Thoracic aorta (tissue), 2 donors: ENCODE data around the gene SLC1A1. TPM values are rescaled to one million over a fixed set of nuclear protein-coding genes. Genes with fewer than 3 reads are reported as not detected.
A peak's percentile ranks its signal among the peaks of the same experiment; 100 is the strongest.

ENCODE experiments used
- ATAC-seq: fragments of 150-250 bp; one replicate; pipeline ENCODE4 v1.8.0; 2017; ENCODE audit warnings: low read depth; ENCODE audit not compliant: insufficient number of reproducible peaks, low FRiP score
- DNase-seq: peaks from one replicate; pipeline ENCODE4 v3.0.0-alpha.2; 2020; ENCODE audit warnings: low spot score
- H3K27ac ChIP-seq, 2 donors: fragments of 200-600 bp; sonication (generic); 1 replicate in 1 of 2; 2 replicates in 1 of 2; pipeline ENCODE4 v1.5.1; 2016; ENCODE audit warnings: mild to moderate bottlenecking in 2 of 2, moderate library complexity in 2 of 2
- H3K27me3 ChIP-seq: fragments of 200-600 bp; sonication (generic); replicated peaks from 2 replicates; pipeline ENCODE4 v1.6.0; 2016; ENCODE audit warnings: mild to moderate bottlenecking; ENCODE audit not compliant: insufficient read depth
- H3K36me3 ChIP-seq: fragments of 200-600 bp; sonication (generic); one replicate; pipeline ENCODE4 v1.5.1; 2016
- H3K4me1 ChIP-seq, 2 donors: fragments of 200-600 bp; sonication (generic); 1 replicate in 1 of 2; 2 replicates in 1 of 2; pipeline versions ENCODE4 v1.5.1 to v1.6.0; 2016; ENCODE audit warnings: low read depth in 2 of 2, mild to moderate bottlenecking in 1 of 2; ENCODE audit not compliant: control insufficient read depth in 1 of 2
- H3K4me3 ChIP-seq: fragments of 200-600 bp; sonication (generic); 2 replicates; pipeline ENCODE4 v1.5.1; 2016; ENCODE audit warnings: mild to moderate bottlenecking
- H3K9me3 ChIP-seq: fragments of 200-600 bp; sonication (generic); 2 replicates; pipeline ENCODE4 v1.5.1; 2016
- total RNA-seq, 2 donors: library from RNA; depleted of rRNA; stranded (reverse); fragments of >200 nt; gene quantifications; one replicate each; pipeline versions ENCODE4 v1.1.0 to v1.2.3, GENCODE V29; 2016
- TF ChIP-seq, protein P1 (sequence below): fragments of 200-600 bp; sonication (generic); IDR thresholded peaks from one replicate; pipeline ENCODE4 v1.5.1; 2019; ENCODE audit warnings: antibody characterized with exemption

Gene SLC1A1
- total RNA-seq, 2 donors from 2014 or later = 3.7 to 7.3 TPM

DNA sequence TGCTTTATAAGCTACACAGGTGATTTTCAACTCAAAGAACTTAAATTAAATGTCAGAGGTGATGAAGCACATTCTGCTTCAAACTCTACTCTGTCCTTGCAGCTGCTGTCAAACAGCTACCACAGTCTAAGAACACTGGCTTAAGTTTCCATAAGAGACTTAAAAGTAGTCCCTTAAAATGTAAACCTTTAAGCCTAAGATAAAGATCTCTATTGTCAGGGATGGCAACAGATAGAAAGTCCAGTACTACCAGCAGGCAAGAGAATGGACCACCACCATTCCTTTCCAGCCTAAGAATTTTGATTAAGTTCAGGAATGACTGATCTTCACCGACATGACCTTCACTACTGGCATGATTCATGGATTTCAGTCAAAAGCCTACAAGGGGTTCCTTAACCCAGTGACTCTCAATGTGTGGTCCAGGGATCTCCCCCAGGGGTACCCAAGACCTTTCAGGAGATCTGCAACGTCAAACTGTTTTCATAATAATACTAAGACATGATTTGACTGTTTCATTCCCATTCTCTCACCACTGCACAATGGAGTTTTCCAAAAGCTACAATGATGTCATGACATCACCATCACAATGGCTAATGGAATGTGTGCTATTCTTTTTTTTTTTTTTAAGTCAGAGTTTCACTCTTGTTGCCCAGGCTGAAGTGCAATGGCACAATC, 130.8 kb downstream of the SLC1A1 start:
- TF ChIP-seq, protein P1, sequence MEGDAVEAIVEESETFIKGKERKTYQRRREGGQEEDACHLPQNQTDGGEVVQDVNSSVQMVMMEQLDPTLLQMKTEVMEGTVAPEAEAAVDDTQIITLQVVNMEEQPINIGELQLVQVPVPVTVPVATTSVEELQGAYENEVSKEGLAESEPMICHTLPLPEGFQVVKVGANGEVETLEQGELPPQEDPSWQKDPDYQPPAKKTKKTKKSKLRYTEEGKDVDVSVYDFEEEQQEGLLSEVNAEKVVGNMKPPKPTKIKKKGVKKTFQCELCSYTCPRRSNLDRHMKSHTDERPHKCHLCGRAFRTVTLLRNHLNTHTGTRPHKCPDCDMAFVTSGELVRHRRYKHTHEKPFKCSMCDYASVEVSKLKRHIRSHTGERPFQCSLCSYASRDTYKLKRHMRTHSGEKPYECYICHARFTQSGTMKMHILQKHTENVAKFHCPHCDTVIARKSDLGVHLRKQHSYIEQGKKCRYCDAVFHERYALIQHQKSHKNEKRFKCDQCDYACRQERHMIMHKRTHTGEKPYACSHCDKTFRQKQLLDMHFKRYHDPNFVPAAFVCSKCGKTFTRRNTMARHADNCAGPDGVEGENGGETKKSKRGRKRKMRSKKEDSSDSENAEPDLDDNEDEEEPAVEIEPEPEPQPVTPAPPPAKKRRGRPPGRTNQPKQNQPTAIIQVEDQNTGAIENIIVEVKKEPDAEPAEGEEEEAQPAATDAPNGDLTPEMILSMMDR = no peak
- no peak for DNase-seq

GRCh38 chr9:4622016-4622415, 131.7 kb downstream of the SLC1A1 start:
- DNase-seq (no peak), ATAC-seq (no peak)
- TF ChIP-seq, protein P1 = no peak
- H3K36me3 ChIP-seq = no peaks in the 10 kb centered on the region
- peaks cover 0 to 9% of the 10 kb centered on the region in 2 donors for H3K4me1 ChIP-seq
- H3K4me3 ChIP-seq = no peak overlapping the region
- H3K9me3 ChIP-seq = no peaks in the 10 kb centered on the region
- H3K27ac ChIP-seq = no peak overlapping the region
- no peaks in the 10 kb centered on the region for H3K27me3 ChIP-seq

More for the DNA sequence above, 130.8 kb downstream of the SLC1A1 start:
- H3K4me1 ChIP-seq = peaks cover 0 to 9% of the 10 kb centered on the region in 2 donors
- H3K4me3 ChIP-seq = no peak overlapping the region
- peak; percentile 86 for ATAC-seq
- no peaks in the 10 kb centered on the region for H3K36me3 ChIP-seq
- no peak overlapping the region for H3K27ac ChIP-seq
- H3K9me3 ChIP-seq = no peaks in the 10 kb centered on the region
- no peaks in the 10 kb centered on the region for H3K27me3 ChIP-seq

- H3K27me3 ChIP-seq = no peaks in the 10 kb centered on the region
- no peak overlapping the region for H3K4me3 ChIP-seq
- H3K27ac ChIP-seq = no peak overlapping the region
- DNase-seq = no peak
- H3K36me3 ChIP-seq = no peaks in the 10 kb centered on the region
- no peaks in the 10 kb centered on the region for H3K4me1 ChIP-seq
- TF ChIP-seq, protein P1 = no peak
- no peaks in the 10 kb centered on the region for H3K9me3 ChIP-seq
- no peak for ATAC-seq
Measured at GRCh38 chr9:4630836-4631235, 140.6 kb downstream of the SLC1A1 start.

Other genes starting within 250 kb of the SLC1A1 start
- gene GLIS3, start 190.4 kb upstream of the SLC1A1 start, total RNA-seq = 100 to 1,000 TPM in 1 of 2 donors, 10 to 100 TPM in 1; 40.8 to 104 TPM
- 1 to 10 TPM; 4.5 to 5.0 TPM for gene PLPP6, start 171.8 kb downstream of the SLC1A1 start, total RNA-seq
- gene SPATA6L, start 176.0 kb downstream of the SLC1A1 start, total RNA-seq = 1 to 10 TPM; 1.8 to 2.4 TPM
- gene CDC37L1, start 189.1 kb downstream of the SLC1A1 start, total RNA-seq = 10 to 100 TPM; 22.5 to 46.2 TPM